ENCODE data around the gene TBKBP1.

Gene TBKBP1, protein sequence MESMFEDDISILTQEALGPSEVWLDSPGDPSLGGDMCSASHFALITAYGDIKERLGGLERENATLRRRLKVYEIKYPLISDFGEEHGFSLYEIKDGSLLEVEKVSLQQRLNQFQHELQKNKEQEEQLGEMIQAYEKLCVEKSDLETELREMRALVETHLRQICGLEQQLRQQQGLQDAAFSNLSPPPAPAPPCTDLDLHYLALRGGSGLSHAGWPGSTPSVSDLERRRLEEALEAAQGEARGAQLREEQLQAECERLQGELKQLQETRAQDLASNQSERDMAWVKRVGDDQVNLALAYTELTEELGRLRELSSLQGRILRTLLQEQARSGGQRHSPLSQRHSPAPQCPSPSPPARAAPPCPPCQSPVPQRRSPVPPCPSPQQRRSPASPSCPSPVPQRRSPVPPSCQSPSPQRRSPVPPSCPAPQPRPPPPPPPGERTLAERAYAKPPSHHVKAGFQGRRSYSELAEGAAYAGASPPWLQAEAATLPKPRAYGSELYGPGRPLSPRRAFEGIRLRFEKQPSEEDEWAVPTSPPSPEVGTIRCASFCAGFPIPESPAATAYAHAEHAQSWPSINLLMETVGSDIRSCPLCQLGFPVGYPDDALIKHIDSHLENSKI

DNA sequence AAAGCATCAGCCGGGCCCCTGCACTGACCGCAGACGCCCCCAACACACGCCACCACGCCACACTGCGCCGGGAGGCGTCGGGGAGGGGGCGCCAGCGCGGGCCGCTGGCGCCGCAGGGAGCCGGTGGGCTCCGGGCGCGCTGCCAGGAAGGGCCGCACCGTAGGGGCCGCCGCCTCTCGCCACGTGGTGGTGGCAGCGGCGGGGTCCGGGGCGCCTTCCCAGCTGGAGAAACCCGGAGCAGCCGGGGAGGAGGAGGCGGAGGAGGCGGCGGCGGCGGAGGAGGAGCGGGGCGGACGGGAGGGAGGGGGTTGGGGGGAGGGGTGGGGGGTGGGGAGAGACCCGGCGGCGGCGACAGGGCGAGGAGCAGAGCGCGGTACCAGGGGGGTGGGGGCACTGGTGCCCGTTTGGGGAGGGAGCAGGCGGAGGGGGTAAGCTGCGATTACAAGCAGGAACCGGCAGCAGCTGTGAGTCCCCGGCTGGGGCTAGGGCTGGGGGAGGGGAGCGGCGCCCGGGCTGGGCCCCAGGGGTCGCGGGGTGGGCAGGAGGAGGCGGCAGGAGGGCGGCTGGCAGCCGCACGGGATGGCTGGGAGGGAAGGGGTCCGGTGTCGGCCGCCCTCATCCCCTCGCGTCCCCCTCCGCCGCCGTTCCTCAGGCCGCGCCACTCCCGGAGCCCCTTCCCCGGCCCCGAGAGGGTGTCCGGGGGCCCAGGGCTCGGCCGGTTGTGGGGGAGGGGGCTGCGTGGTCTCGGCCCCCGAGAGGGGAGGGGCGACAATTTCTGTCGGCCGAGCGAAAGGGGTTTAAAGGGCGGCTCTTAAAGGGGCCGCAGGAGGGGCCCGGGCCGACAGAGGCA lies at the start of gene TBKBP1:
Gene TBKBP1, plus strand, starts transcription at position 431 of the 850 bp plus-strand sequence. CDS start 1,952 bp downstream, outside the sequence.
- peak; percentile 35 for DNase-seq

DNA sequence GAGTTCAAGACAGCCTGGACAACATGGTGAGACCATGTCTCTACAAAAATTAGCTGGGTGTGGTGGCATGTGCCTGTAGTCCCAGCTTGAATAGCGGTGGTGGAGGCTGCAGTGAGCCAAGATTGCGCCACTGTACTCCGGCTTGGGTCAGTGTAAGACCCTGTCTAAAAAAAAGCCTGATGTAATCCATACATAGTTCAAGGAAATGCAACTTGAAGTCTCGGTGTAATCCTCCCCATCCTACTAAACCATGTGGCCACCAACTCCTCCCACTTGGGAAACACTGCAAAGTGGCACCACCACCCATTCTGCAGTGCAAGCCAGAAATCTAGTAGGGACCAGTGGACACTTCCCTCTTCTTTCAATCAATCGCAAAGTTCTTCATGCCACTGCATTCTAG lies 49.6 kb upstream of the TBKBP1 start:
- no peak for DNase-seq

DNA sequence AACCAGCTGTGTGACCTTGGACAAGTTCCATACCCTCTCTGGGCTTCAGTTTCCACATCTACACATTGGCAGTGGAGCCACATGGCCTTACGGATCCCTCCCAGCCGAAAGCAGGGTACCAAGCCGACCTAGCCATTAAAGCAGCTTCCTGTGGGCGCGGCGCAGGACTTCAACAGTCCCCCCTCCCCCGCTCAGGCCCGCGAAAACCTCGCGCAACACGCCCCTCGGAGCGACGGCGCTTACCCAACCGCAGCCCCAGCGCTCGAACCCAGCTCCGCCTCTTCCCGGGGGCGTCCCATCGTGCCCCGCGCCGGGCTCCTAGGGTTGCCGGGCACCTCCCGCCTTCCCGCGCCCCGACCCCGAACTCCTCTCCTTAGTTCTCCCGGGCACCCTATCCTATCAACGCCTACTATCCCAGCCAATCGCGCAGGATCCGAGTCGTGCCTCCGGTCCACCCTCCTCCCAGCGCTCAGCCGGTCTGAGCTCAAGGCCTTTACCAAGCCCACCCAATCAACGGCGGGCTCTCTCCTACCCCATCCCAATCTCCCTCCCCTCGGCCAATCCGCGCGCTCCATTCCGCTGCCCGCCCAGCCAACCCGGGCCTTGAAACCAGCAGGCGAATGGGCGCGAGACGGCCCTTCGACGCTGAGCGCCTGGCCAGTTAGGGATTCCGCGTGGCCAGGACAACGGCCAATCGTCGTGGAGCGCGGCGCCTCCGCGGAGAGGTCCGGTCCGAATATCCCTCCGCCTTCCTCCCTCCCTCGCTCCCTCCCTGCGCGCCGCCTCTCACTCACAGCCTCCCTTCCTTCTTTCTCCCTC lies 44.6 kb upstream of the TBKBP1 start, which contains the start of gene KPNB1:
Gene KPNB1, plus strand, starts transcription at position 767 of the 819 bp plus-strand sequence. CDS start 326 bp downstream, outside the sequence.
- DNase-seq, result peak; percentile 98

DNA sequence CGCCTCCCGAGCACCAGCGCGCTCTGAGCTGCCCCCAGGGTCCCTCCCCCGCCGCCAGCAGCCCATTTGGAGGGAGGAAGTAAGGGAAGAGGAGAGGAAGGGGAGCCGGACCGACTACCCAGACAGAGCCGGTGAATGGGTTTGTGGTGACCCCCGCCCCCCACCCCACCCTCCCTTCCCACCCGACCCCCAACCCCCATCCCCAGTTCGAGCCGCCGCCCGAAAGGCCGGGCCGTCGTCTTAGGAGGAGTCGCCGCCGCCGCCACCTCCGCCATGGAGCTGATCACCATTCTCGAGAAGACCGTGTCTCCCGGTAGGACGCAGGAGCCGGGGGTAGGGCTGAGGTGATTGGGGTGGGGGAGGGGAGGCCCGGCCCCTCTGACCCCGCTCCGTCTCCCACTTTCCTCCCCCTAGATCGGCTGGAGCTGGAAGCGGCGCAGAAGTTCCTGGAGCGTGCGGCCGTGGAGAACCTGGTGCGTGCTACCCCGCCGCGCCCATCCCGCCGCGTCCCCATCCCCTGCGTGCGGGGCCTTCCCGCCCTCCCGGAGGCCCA lies 43.9 kb upstream of the TBKBP1 start:
- DNase-seq, result peak; percentile 32

DNA sequence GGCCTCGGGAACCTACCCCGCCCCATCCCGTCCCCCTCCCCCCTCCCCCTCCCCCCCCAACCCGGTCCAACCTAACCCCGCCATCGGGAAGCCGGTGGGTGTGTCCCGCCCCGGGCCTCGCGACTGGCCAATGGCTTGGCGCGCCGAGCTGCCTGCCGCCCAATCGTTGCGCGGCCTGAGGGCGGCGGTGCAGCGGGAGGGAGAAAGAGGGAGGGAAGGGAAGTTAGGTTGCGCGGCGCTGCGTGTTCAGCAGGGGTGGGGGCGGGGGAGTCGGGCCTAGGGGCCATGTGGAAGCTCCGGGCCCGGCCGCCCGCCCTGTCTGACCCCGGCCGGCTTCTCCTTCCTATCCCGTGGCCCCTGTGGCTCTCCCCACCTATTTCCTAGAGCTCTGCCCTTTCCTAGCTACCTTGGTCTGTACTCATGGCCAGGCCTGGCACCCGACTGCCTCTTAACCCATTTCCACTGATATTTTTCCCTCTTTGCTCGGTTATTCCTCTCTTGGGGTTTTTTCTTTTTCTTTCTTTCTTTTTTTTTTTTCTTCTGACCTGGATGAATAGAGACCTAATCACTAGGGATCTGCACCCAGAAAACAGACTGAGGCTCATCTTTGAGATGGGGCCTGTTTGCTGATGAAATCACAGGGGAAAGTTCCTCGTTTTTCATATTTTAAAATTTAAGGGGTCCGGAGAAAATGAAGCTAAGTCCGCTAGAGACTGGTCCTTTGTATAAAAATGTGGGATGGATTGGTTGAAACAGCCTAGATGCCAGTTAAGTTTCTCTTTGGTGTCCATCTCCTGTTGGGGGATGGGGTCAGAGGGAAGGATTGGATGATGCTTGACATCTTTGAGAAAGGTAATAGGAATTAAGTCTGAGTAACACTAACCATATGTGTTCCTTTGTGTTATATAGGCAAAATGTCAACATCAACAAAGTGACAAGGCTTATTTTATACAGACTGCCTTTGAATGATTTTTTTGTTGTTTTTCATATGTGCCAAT lies 43.1 kb upstream of the TBKBP1 start:
- DNase-seq, result peak; percentile 94

DNA sequence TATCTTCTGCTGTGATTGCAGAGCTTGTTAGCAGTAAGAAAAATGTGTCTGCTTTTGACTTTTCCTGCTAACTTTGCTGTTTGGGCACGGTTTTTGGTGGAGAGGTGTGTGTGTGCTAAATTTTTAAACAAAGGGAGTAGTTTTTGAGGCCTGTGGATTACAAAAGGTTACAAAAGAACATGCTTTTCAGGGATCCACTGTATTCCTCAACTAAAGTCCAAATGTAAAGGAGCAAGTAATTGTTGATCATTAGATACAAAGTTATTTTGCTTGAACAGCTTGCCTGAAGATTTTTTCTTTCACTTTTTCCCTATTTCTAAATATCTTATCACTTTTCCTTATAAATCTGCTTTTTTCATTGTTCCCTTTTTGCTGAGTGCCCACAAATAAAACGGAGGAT lies 42.3 kb upstream of the TBKBP1 start:
- DNase-seq, result no peak

DNA sequence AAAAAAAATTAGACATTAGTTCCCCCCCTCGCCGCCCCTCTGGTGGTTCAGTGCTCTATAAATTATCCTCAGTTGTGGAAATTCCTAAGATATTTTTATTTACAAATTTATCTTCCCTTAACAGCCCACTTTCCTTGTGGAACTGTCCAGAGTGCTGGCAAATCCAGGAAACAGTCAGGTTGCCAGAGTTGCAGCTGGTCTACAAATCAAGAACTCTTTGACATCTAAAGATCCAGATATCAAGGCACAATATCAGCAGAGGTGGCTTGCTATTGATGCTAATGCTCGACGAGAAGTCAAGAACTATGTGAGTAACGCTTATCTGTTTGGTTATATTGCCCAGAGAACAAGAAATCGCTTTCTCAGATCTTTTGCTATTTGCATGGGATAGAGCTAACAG lies 41.4 kb upstream of the TBKBP1 start:
- DNase-seq, result no peak

DNA sequence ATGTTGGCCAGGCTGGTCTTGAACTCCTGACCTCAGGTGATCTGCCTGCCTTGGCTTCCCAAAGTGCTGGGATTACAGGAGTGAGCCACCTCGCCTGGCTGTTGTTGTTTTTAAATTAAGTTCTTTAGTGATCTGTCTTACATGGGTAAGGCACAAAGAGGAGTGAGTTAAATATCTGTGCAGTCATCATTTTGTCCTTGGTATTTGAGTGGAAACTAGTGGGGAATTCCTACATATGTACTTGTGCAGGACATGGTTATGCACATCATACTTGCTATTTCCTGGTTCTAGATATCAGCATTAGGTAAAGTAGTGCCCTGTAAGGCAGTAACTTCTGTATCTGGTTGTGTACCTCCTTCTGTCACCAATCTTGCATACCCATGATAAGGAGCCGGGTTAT lies 40.5 kb upstream of the TBKBP1 start:
- no peak for DNase-seq

DNA sequence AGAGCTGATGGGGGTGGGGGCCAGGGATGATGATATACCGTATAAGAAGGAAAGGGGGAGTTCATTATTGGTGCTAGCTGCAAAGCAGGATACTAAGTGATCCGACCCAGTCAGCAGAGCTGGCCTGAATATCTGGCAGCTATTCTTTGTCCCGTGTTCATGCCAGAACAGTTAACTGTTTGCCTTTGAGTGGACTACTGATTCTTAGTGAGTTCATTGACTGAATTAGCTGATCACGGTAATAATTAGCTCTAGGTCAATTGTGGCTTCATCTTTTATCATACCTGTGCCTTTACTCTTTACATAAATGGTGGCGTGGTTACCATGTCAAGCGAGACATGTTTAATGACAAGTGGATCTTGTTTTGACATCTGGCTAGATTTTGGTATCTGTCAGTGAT lies 39.0 kb upstream of the TBKBP1 start:
- no peak for DNase-seq

DNA sequence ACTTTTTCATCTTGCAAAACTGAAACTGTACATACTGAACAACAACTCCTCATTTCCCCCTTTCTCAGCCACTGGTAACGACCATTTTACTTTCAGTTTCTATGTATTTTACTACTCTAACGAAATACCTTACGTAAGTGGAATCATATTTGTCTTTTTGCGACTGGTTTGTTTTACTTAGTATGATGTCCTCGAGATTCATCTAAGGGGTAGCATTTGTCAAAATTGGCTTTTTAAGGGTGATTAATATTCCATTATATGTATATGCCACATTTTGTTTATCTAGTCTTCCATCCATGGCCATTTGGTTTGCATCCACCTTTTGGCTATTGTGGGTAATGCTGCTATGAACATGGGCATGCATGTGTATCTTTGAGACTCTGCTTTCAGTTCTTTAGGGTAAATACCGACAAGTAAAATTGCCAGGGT lies 33.9 kb upstream of the TBKBP1 start:
- DNase-seq, result no peak

DNA sequence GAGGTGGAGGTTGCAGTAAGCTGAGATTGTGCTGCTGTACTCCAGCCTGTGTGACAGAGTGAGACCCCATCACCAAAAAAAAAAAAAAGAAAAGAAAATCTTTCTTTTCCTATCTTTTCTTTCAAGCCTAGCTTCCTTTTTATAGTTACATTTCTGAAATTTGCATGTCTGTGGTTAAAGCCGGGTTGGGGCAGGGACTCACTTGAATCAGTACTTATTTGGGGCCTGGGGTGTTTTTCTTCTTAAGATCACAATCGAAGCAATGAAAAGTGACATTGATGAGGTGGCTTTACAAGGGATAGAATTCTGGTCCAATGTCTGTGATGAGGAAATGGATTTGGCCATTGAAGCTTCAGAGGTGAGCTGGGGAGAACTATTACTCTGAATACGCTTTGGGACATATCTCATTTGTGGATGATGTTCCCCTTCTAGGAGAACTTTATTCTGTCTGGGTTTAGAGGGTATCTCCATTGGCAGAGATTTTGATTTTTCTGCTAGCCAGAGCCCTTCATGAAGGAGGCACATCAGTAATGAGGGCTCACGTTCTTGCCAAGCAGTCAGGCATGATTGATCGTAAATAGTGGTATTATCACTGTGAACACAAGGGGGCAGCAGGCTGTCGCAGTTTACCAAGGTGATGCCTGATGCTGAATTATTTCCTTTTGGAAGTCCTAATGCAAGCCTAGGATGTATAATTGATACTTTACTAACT lies 29.9 kb upstream of the TBKBP1 start:
- peak; percentile 62 for DNase-seq

DNA sequence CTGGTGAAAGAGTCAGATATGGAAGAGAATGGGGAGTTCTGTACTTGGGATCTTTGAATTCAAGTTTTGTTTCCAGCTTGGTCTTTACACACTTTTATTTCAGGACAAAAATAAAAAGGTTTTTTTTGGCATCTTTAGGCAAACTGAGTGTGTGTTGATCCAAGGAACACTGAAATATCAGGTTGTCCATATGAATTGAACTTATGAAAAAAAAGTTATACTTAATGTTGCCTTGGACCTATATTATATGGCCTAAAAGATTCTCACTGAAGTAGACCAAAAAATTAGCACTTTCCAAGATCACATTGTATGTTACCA lies 29.4 kb upstream of the TBKBP1 start:
- no peak for DNase-seq

DNA sequence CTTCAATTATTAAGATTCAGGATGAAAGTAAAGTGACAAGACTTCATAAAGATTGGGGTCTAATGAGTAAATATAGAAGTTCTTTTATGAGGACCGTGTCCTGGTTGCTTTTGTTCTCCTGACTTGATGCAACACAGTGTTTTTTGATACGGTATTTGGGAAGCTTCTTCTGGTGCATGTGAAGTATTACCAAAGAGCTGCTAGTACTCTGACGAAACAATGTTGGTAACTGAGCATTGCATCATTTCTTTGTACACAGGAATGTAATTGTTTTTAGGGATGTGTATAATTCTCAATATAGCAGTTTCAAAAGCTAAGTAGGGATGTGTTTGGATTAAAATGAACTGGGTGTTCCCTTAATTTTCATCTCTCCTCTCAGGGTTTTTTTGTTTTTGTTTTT lies 28.3 kb upstream of the TBKBP1 start:
- DNase-seq, result no peak

DNA sequence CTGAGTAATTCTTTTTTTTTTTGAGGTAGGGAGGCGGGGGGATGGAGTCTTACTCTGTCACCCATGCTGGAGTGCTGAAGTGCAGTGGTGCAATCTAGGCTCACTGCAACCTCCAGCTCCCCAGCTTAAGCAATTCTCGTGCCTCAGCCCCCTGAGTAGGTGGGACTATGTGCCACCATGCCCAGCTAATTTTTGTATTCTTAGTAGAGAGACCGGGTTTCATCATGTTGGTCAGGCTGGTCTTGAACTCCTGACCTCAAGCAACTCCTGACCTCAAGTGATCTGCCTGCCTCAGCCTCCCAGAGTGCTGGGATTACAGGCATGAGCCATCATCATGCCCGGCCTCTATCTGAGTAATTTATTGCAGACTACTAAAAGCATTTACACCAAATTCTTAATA lies 24.9 kb upstream of the TBKBP1 start:
- no peak for DNase-seq

DNA sequence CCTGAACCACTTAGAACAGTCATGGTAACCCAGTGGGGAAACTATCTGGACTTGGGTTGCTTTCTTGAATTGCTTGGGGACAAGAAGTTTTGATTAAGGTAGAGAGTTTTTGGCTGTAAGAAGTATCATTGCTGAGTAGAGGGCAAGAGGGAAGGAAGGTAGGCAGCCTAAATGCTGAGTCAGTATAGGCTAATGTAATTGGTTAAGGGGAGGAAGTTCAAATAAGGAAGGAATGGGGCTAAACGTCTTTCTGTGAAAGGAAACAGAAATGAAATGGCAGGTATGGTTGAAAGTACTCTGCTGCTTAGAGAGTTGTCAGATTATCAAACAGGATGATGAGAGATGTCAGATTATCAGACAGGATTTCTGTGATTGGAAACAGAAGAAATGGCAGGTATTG lies 23.9 kb upstream of the TBKBP1 start:
- no peak for DNase-seq

DNA sequence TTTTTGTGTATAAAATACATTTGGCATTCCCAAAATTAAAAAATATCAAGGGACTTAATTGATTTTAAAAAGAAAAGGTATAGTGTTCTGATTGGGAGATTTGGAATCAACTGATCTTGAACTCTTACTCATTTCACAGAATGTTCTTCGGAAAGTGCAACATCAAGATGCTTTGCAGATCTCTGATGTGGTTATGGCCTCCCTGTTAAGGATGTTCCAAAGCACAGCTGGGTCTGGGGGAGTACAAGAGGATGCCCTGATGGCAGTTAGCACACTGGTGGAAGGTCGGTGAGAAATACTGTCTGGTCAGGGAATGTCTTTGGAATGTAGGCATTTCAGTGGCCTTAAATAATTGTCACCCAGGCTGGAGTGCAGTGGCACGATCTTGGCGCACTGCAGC lies 19.5 kb upstream of the TBKBP1 start:
- no peak for DNase-seq

DNA sequence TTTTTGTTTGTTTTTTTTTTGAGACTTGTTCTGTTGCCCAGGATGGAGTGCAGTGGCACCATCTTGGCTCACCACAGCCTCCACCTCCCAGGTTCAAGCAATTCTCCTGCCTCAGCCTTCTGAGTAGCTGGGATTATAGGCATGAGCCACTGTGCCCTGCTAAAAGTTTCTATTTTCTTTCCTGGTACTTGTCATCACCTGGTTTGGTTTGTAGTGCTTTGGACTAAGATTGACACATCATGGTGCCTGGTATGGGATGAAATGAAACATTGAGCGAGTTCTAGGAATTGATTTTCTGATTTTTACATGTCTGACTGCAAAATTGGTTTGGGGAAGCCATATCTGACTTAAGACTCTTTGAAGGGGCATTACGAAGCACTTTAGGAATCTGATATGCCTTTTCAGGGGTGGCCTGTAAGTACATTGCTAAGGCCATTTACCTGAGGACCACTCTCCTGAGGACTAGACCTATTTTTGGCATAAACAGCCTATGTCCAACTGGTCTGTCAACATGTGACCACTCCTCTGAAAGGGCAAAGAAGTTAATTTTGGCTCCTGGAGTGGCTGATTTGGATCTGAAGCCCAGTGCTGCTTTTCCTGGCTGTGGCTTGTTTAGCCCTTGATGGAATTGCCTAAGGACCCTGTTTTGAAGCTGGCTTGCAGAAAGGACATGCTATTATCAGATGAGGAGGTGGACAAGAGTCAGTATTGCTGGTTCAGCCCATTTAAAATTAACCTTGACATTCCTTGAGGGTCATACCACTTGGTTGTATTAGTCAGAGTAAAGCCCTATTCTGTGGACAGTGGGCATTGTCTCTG lies 18.4 kb upstream of the TBKBP1 start:
- DNase-seq, result no peak

DNA sequence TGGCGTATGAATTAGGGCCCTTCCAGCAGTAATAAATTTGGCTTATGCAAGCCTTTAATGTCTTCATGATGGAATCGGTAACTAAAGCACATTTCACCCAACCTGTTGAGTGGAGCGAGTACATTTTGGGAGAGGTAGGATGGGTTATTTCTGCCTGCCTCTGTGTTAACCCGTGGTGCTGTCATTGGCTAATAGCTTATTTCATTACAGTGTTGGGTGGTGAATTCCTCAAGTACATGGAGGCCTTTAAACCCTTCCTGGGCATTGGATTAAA lies 17.8 kb upstream of the TBKBP1 start:
- no peak for DNase-seq

DNA sequence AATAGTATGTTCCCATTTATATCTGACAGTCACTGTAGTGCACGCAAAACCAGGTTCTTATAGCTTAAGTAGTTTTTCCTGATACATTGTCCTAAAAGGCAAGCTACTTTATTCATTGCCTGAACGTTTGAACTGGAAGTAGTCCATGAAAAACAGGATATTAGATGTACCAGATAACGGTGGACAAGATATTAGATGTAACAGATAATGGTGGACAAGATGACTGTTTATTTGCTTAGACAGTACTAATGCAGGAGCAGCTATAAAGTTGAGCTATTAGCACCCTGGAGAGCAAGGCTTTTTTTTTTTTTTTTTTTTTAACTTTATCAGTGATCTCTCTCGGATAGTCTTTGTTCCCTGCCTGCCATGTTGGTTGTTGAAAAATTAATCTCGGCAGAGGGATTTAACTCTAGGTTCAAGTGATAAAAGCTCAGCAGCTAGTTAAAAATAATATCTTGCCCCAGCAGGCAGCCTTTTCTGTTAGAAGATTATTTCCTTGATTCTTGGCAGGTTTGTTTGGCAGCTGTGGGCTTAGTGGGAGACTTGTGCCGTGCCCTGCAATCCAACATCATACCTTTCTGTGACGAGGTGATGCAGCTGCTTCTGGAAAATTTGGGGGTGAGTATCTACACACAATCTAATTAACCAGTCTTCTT lies 17.3 kb upstream of the TBKBP1 start:
- DNase-seq, result no peak
